A673 (cell line): Measurements from ENCODE around the gene AP1AR. TPM values are rescaled to one million over a fixed set of nuclear protein-coding genes. Genes with fewer than 3 reads are reported as not detected.

Experiments used
- BruUV-seq: library from RNA; stranded (reverse); fragments of 400-500 nt; replicated peaks from 2 replicates; lab custom pipeline; 2021; lab: Mats Ljungman, UMichigan
- CTCF ChIA-PET: fragments of 300-600 bp; sonication (Branson Sonifier 250); formaldehyde crosslinking; loops from one replicate; lab custom pipeline; 2022; ENCODE audit warnings: antibody characterized with exemption; lab: Charles Lee
- POLR2A ChIA-PET: fragments of 300-600 bp; sonication (Branson Sonifier 250); formaldehyde crosslinking; loops from one replicate; lab custom pipeline; 2022; ENCODE audit warnings: antibody characterized with exemption; ENCODE audit not compliant: low non-redundant PET; lab: Charles Lee
- DNase-seq: peaks from one replicate; pipeline ENCODE4 v3.0.0-alpha.2; 2015; ENCODE audit warnings: low spot score
- H3K27ac ChIP-seq: fragments of 200-600 bp; sonication (generic); 2 replicates; pipeline ENCODE4 v1.5.1; 2016; ENCODE audit warnings: mixed run types, low read depth, mild to moderate bottlenecking, mixed read lengths, antibody characterized with exemption, low read length; ENCODE audit not compliant: poor library complexity, severe bottlenecking
- H3K27me3 ChIP-seq: fragments of 200-600 bp; sonication (generic); replicated peaks from 2 replicates; pipeline ENCODE4 v1.6.1; 2017; ENCODE audit warnings: mixed run types, low read depth, mild to moderate bottlenecking, mixed read lengths, antibody characterized with exemption, low read length; ENCODE audit not compliant: insufficient read depth, poor library complexity
- H3K36me3 ChIP-seq: fragments of 200-600 bp; sonication (generic); 2 replicates; pipeline ENCODE4 v1.6.1; 2016; ENCODE audit warnings: mixed run types, mild to moderate bottlenecking, mixed read lengths, antibody characterized with exemption, low read length; ENCODE audit not compliant: insufficient read depth, poor library complexity, severe bottlenecking
- H3K4me1 ChIP-seq: fragments of 200-600 bp; sonication (generic); 2 replicates; pipeline ENCODE4 v1.6.1; 2017; ENCODE audit warnings: mixed run types, mild to moderate bottlenecking, mixed read lengths, antibody characterized with exemption, low read length; ENCODE audit not compliant: insufficient read depth, poor library complexity, severe bottlenecking
- H3K4me3 ChIP-seq: fragments of 200-600 bp; sonication (generic); 2 replicates; pipeline ENCODE4 v1.5.1; 2016; ENCODE audit warnings: low read depth, mixed run types, mild to moderate bottlenecking, mixed read lengths, low read length; ENCODE audit not compliant: poor library complexity, severe bottlenecking
- H3K9me3 ChIP-seq: fragments of 200-600 bp; sonication (generic); 2 replicates; pipeline ENCODE4 v1.6.1; 2016; ENCODE audit warnings: mixed run types, low read depth, mild to moderate bottlenecking, mixed read lengths, antibody characterized with exemption, low read length; ENCODE audit not compliant: poor library complexity, severe bottlenecking
- EZH2 ChIP-seq: fragments of 200-600 bp; sonication (generic); IDR thresholded peaks from 2 replicates; pipeline ENCODE4 v1.6.1; 2017; ENCODE audit warnings: borderline replicate concordance, low read depth, mild to moderate bottlenecking, mixed read lengths, antibody characterized with exemption, low read length; ENCODE audit not compliant: poor library complexity, severe bottlenecking
- intact Hi-C: fragments of 100-400 bp; cut with micrococcal nuclease; formaldehyde crosslinking; loops from one replicate; pipeline ENCODE4 v1.10.0; 2022; ENCODE audit not compliant: unreplicated experiment
- total RNA-seq: library from RNA; stranded (reverse); gene quantifications from 2 replicates; pipeline ENCODE4 v1.2.3, GENCODE V29; 2021
- TF ChIP-seq, protein P1 (sequence below): fragments of 300-800, 200-600 bp; sonication (generic); conservative IDR thresholded peaks from 2 replicates; pipeline ENCODE4 v1.5.1; 2017; ENCODE audit warnings: low read depth, mild to moderate bottlenecking, antibody characterized with exemption, low read length, moderate library complexity, mixed read lengths

AP1AR gene
- total RNA-seq, 1 experiment from 2014 or later, result 24.9 TPM

DNA sequence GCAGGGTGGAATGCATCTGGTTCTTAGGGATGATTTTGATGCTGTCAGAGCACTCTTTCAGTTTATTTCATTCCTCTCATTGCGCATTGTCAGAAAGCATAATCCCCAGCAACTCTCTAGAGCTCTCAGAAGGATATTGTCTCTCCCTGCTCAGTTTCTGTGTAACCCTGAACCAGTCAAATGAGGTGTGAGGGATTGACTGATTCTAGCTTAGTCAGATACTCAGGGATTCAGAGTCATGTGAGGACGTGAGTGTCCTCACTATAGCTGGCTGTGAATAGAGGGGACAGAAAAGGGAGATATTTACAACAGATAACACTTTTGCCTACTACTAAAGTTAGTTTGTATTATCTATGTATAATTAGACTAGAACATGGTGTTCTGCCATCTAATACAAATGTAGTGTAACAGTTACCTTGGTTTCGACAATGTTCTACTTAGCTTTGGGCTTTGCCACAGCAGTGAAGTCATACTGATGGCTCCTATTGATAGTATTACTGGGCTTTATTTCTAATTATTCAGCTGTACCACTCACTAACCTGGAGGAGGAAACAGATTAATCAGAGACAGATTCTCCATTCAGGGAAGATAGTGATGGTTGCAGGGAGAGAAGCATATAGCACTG is 19.5 kb downstream of the AP1AR start:
- Histone ChIP-seq H3K4me3 (no peak overlapping the region), H3K27ac (no peak overlapping the region), H3K4me1 (peaks cover 4% of the 10 kb centered on the region), H3K9me3 (no peaks in the 10 kb centered on the region), H3K36me3 (no peaks in the 10 kb centered on the region), H3K27me3 (no peaks in the 10 kb centered on the region)
- ChIA-PET POLR2A (no interaction called here), CTCF (no interaction called here)
- no peak for TF ChIP-seq EZH2
- intact Hi-C loops, result no loop called here
- BruUV-seq, result no TSS peak
- no peak for DNase-seq

DNA sequence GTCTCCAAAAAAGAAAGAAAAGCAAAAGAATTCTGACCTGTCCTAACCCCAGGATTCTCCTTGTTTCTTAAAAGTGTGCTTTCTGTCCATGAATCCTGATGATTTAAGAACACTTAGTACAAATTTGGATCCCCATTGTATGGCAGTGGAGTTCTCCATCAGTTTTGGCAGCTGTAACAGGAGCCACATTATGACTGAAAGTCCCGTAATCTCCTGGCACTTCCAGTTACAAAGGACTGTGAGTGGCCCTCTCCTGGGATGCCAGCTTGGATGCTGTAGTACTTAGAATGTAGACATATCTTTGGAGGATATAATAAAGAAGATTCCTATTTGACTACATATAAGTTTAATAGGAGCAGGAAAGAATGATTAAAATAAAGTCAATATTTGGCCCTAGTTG is 20.6 kb downstream of the AP1AR start:
- H3K4me3 ChIP-seq, result no peak overlapping the region
- H3K9me3 ChIP-seq, result no peaks in the 10 kb centered on the region
- H3K36me3 ChIP-seq, result no peaks in the 10 kb centered on the region
- peaks cover 4% of the 10 kb centered on the region for H3K4me1 ChIP-seq
- ChIA-PET CTCF (no interaction called here), POLR2A (no interaction called here)
- BruUV-seq, result no TSS peak
- H3K27ac ChIP-seq, result no peak overlapping the region
- no peaks in the 10 kb centered on the region for H3K27me3 ChIP-seq
- TF ChIP-seq, protein P1, sequence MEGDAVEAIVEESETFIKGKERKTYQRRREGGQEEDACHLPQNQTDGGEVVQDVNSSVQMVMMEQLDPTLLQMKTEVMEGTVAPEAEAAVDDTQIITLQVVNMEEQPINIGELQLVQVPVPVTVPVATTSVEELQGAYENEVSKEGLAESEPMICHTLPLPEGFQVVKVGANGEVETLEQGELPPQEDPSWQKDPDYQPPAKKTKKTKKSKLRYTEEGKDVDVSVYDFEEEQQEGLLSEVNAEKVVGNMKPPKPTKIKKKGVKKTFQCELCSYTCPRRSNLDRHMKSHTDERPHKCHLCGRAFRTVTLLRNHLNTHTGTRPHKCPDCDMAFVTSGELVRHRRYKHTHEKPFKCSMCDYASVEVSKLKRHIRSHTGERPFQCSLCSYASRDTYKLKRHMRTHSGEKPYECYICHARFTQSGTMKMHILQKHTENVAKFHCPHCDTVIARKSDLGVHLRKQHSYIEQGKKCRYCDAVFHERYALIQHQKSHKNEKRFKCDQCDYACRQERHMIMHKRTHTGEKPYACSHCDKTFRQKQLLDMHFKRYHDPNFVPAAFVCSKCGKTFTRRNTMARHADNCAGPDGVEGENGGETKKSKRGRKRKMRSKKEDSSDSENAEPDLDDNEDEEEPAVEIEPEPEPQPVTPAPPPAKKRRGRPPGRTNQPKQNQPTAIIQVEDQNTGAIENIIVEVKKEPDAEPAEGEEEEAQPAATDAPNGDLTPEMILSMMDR, result no peak
- TF ChIP-seq EZH2, result no peak
- intact Hi-C loops, result no loop called here
- DNase-seq, result no peak

DNA sequence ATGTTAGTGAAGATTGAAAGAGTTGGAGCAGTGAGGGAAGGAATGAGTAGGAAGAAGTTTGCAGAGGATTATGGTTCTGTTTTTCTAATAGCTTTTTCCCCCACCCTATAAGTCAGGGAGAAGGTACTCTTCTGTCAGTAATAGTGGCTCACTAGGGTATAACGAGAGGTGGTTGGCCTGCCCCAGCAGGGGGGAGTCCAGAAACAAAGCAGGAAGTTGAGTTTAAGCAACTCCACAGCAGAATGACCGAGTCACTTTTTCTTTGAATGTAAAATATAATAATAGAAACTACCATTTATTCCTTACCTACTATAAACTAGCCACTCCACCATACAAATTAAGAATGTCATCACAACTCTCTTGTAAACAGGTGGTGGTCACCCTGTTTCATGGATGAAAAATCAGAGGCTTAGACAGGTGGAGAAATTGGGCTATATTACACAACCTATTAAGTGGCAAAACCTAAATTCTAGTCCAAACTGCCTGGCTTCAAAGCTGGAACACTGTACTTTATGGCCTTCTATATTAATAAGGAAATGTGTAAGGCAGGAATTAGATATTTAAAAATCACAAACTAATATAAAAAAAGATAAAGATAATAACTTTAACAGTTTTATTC is 21.9 kb downstream of the AP1AR start:
- Histone ChIP-seq H3K36me3 (no peaks in the 10 kb centered on the region), H3K27me3 (no peaks in the 10 kb centered on the region), H3K4me3 (no peak overlapping the region), H3K9me3 (no peaks in the 10 kb centered on the region), H3K27ac (no peak overlapping the region), H3K4me1 (peaks cover 4% of the 10 kb centered on the region)
- DNase-seq, result no peak
- no TSS peak for BruUV-seq
- intact Hi-C loops, result no loop called here
- ChIA-PET POLR2A (no interaction called here), CTCF (no interaction called here)
- TF ChIP-seq EZH2, result no peak
- TF ChIP-seq, protein P1, result no peak
